ENCODE results near the gene TDG. TPM values are rescaled to one million over a fixed set of nuclear protein-coding genes. Genes with fewer than 3 reads are reported as not detected.
A peak's percentile ranks its signal among the peaks of the same experiment; 100 is the strongest.

The TDG gene
- total RNA-seq, 1 donor from 2014 or later, result 18.1 TPM

DNA sequence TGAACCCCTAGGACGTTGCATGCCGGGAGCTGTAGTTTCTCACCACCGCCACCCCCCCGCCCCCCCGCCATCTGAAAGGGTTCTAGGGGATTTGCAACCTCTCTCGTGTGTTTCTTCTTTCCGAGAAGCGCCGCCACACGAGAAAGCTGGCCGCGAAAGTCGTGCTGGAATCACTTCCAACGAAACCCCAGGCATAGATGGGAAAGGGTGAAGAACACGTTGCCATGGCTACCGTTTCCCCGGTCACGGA lies 36.0 kb upstream of the TDG start:
- H3K9me3 ChIP-seq, result no peaks in the 10 kb centered on the region
- TF ChIP-seq, protein P1, sequence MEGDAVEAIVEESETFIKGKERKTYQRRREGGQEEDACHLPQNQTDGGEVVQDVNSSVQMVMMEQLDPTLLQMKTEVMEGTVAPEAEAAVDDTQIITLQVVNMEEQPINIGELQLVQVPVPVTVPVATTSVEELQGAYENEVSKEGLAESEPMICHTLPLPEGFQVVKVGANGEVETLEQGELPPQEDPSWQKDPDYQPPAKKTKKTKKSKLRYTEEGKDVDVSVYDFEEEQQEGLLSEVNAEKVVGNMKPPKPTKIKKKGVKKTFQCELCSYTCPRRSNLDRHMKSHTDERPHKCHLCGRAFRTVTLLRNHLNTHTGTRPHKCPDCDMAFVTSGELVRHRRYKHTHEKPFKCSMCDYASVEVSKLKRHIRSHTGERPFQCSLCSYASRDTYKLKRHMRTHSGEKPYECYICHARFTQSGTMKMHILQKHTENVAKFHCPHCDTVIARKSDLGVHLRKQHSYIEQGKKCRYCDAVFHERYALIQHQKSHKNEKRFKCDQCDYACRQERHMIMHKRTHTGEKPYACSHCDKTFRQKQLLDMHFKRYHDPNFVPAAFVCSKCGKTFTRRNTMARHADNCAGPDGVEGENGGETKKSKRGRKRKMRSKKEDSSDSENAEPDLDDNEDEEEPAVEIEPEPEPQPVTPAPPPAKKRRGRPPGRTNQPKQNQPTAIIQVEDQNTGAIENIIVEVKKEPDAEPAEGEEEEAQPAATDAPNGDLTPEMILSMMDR (IDR thresholded peaks at IDR 0.05), result no peak
- H3K4me1 ChIP-seq, result peaks cover 25% of the 10 kb centered on the region
- no peak for ATAC-seq
- peak overlapping the region; percentile 97 for H3K27ac ChIP-seq
- no peaks in the 10 kb centered on the region for H3K27me3 ChIP-seq
- DNase-seq, result no peak
- H3K4me3 ChIP-seq, result peak overlapping the region; percentile 60
- intact Hi-C loops (cut with DNase I), result no loop called here
- peaks cover 23% of the 10 kb centered on the region for H3K36me3 ChIP-seq

DNA sequence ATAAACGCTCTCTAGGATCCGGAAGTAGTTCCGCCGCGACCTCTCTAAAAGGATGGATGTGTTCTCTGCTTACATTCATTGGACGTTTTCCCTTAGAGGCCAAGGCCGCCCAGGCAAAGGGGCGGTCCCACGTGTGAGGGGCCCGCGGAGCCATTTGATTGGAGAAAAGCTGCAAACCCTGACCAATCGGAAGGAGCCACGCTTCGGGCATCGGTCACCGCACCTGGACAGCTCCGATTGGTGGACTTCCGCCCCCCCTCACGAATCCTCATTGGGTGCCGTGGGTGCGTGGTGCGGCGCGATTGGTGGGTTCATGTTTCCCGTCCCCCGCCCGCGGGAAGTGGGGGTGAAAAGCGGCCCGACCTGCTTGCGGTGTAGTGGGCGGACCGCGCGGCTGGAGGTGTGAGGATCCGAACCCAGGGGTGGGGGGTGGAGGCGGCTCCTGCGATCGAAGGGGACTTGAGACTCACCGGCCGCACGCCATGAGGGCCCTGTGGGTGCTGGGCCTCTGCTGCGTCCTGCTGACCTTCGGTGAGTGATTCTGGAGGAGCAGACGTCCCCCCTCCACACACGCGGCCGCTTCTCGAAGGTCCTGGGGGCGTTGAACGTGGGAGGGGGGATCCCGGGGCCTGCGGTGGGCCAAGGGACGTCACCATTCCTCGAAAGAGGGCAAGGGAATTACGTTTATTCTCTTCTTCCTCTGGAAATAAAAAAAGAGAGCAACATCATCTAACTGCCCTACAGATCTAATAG lies 35.5 kb upstream of the TDG start, which contains the start of gene HSP90B1:
Gene HSP90B1 (plus strand): TSS at position 377 of the 753 bp plus-strand sequence. CDS start 106 bp downstream, at position 483.
- Histone ChIP-seq H3K27me3 (no peaks in the 10 kb centered on the region), H3K36me3 (peaks cover 28% of the 10 kb centered on the region), H3K4me3 (peak within 1 kb of the TSS; percentile 86), H3K9me3 (no peaks in the 10 kb centered on the region), H3K27ac (peak within 1 kb of the TSS; percentile 97), H3K4me1 (peaks cover 30% of the 10 kb centered on the region)
- ATAC-seq (peak; percentile 96), DNase-seq (peak; percentile 99)
- intact Hi-C loops (cut with DNase I), result no loop called here
- TF ChIP-seq, protein P1 (IDR thresholded peaks at IDR 0.05), result no peak

DNA sequence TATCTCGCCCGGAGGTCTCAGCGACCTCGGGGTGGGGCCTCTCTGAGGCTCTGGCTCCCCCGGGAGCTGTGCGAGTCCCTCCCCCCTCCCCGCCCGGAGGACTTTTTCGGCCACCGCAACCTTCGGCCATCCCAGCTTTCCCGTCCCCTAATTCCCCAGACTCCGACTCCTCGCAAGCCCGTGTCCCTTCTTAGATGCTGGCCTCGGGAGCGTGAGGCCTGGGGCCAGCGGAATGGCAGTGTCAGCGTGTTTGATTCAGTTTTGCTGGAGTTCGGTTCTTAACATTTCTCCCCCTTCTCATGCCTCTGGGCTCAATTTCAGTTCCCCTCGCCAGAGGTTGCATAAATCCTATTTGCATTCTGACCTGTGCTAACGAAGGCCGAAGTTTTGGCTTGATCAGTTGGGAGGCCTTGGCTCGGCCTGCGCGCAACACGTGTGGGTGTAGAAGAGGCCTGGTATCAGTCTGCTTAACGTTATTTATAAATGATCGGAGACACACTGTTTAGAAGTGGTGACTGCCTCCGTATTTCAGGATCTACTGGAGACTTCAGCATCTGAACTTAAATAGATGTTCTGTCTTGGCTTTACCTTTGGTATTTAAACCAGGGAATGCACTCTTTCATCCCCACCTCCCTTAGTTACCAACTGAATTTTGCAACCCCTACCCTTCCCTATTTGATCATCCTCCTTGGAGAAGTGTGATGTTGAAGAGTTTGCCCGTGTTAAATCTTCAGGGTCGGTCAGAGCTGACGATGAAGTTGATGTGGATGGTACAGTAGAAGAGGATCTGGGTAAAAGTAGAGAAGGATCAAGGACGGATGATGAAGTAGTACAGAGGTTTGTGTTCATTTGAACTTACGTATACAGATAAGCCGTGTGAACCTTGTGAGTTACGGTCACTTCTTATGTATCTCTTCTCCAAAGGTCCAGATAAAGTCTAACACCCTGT lies 34.6 kb upstream of the TDG start:
- peaks cover 38% of the 10 kb centered on the region for H3K4me1 ChIP-seq
- peak overlapping the region; percentile 88 for H3K27ac ChIP-seq
- H3K9me3 ChIP-seq, result no peaks in the 10 kb centered on the region
- ATAC-seq (peak; percentile 0), DNase-seq (peak; percentile 69)
- TF ChIP-seq, protein P1 (IDR thresholded peaks at IDR 0.05), result no peak
- H3K36me3 ChIP-seq, result peaks cover 36% of the 10 kb centered on the region
- peak overlapping the region; percentile 86 for H3K4me3 ChIP-seq
- intact Hi-C loops (cut with DNase I), result no loop called here
- no peaks in the 10 kb centered on the region for H3K27me3 ChIP-seq

DNA sequence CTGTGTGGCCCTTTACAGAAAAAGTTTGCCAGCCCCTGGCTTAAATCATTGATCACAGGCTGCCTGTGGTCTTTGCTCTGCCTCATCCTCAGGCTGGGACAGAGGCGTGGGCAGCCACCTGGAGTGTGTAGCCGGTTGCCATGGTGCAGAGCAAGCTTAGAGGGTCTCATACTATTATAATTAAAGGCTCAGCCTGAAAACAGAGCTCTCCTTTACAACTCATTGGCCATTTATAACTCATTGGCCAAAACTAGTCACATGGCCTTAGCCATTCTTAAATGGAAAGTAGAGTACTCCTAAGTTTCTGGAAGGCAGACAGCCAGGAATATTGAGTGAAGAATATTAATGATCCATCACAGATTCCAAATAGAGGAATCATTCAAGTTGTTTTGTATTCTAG lies 32.4 kb upstream of the TDG start:
- no peak for ATAC-seq
- peak overlapping the region; percentile 86 for H3K4me3 ChIP-seq
- TF ChIP-seq, protein P1 (IDR thresholded peaks at IDR 0.05), result no peak
- no peaks in the 10 kb centered on the region for H3K27me3 ChIP-seq
- no peak for DNase-seq
- H3K9me3 ChIP-seq, result no peaks in the 10 kb centered on the region
- peaks cover 58% of the 10 kb centered on the region for H3K36me3 ChIP-seq
- intact Hi-C loops (cut with DNase I), result no loop called here
- H3K4me1 ChIP-seq, result peaks cover 39% of the 10 kb centered on the region
- no peak overlapping the region for H3K27ac ChIP-seq

DNA sequence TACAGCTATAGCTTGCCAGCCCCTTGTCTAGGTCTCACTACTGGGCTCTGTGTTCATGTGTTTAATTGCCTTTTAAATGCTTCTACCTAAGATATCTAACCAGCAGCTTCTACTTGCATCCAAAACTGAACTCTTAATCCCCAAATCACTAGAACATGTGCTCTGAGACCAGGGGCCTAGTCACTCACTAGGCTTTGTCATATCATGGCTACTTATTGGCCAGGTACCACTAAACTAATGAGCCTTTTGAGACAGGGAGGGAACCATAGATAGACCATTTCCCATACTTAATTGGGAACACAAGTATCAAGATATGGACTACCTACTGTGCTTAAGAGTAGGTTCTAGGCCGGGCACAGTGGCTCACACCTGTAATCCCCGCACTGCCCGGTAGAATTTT lies 29.0 kb upstream of the TDG start:
- TF ChIP-seq, protein P1 (IDR thresholded peaks at IDR 0.05), result no peak
- Histone ChIP-seq H3K4me3 (no peak overlapping the region), H3K36me3 (peaks cover 93% of the 10 kb centered on the region), H3K9me3 (no peaks in the 10 kb centered on the region), H3K4me1 (peaks cover 32% of the 10 kb centered on the region), H3K27ac (no peak overlapping the region), H3K27me3 (no peaks in the 10 kb centered on the region)
- no peak for DNase-seq
- ATAC-seq, result no peak
- intact Hi-C loops (cut with DNase I), result no loop called here
